Peyer's patch (tissue), 4 donors: ENCODE measurements around the gene LCMT2.

Experiments used
- CTCF ChIP-seq, 6 experiments: fragments of 450-650 bp in 4 of 6; fragments of 200-600 bp in 2 of 6; sonication (generic) in 1 of 6; IDR thresholded peaks; one replicate each; pipeline ENCODE4 v1.5.1; 2017 to 2019; ENCODE audit warnings: antibody characterized with exemption in 6 of 6, mild to moderate bottlenecking in 3 of 6, moderate library complexity in 1 of 6
- POLR2A ChIP-seq, 2 donors: fragments of 450-650 bp; IDR thresholded peaks; one replicate each; pipeline ENCODE4 v1.5.1; 2017; ENCODE audit warnings: antibody characterized with exemption in 2 of 2, mild to moderate bottlenecking in 2 of 2, moderate library complexity in 2 of 2

- TF ChIP-seq CTCF (IDR thresholded peaks at IDR 0.05) (no peak), POLR2A (IDR thresholded peaks at IDR 0.05) (no peak)
Observed at GRCh38 chr15:43279496-43279895, 50.9 kb downstream of the LCMT2 start.
